ENCODE data around the gene B3GLCT.

The B3GLCT gene

GRCh38 chr13:31223640-31224039, 23.9 kb downstream of the B3GLCT start:
- Histone ChIP-seq H3K9ac (ENCODE audit: low read length in 2 of 2) (no peak overlapping the region), H3K9me3 (ENCODE audit: control insufficient read depth in 2 of 2, low read length in 2 of 2) (no peaks in the 10 kb centered on the region), H3K4me3 (ENCODE audit: low read length in 2 of 2) (no peak overlapping the region), H3K36me3 (ENCODE audit: control insufficient read depth in 2 of 2, insufficient read depth in 2 of 2, low read length in 2 of 2) (no peaks in the 10 kb centered on the region), H3K27ac (ENCODE audit: low read length) (no peak overlapping the region), H3K27me3 (ENCODE audit: control insufficient read depth in 1 of 2, insufficient read depth in 2 of 2, low read length in 2 of 2) (no peaks in the 10 kb centered on the region), H3K4me1 (ENCODE audit: control insufficient read depth, insufficient read depth, low read length) (no peaks in the 10 kb centered on the region)

GRCh38 chr13:31224174-31224669, 24.4 kb downstream of the B3GLCT start:
- Histone ChIP-seq H3K36me3 (ENCODE audit: control insufficient read depth in 2 of 2, insufficient read depth in 2 of 2, low read length in 2 of 2) (no peaks in the 10 kb centered on the region), H3K4me1 (ENCODE audit: control insufficient read depth, insufficient read depth, low read length) (no peaks in the 10 kb centered on the region), H3K9ac (ENCODE audit: low read length in 2 of 2) (no peak overlapping the region)

GRCh38 chr13:31224963-31225559, 25.3 kb downstream of the B3GLCT start:
- Histone ChIP-seq H3K27ac (ENCODE audit: low read length) (no peak overlapping the region), H3K4me3 (ENCODE audit: low read length in 2 of 2) (no peak overlapping the region), H3K36me3 (ENCODE audit: control insufficient read depth in 2 of 2, insufficient read depth in 2 of 2, low read length in 2 of 2) (no peaks in the 10 kb centered on the region), H3K9ac (ENCODE audit: low read length in 2 of 2) (no peak overlapping the region), H3K9me3 (ENCODE audit: control insufficient read depth in 2 of 2, low read length in 2 of 2) (no peaks in the 10 kb centered on the region), H3K27me3 (ENCODE audit: control insufficient read depth in 1 of 2, insufficient read depth in 2 of 2, low read length in 2 of 2) (no peaks in the 10 kb centered on the region), H3K4me1 (ENCODE audit: control insufficient read depth, insufficient read depth, low read length) (no peaks in the 10 kb centered on the region)

More at GRCh38 chr13:31224174-31224669, 24.4 kb downstream of the B3GLCT start:
- Histone ChIP-seq H3K9me3 (ENCODE audit: control insufficient read depth in 2 of 2, low read length in 2 of 2) (no peaks in the 10 kb centered on the region), H3K27me3 (ENCODE audit: control insufficient read depth in 1 of 2, insufficient read depth in 2 of 2, low read length in 2 of 2) (no peaks in the 10 kb centered on the region), H3K27ac (ENCODE audit: low read length) (no peak overlapping the region), H3K4me3 (ENCODE audit: low read length in 2 of 2) (no peak overlapping the region)

GRCh38 chr13:31225998-31226675, 26.4 kb downstream of the B3GLCT start:
- Histone ChIP-seq H3K27me3 (ENCODE audit: control insufficient read depth in 1 of 2, insufficient read depth in 2 of 2, low read length in 2 of 2) (no peaks in the 10 kb centered on the region), H3K36me3 (ENCODE audit: control insufficient read depth in 2 of 2, insufficient read depth in 2 of 2, low read length in 2 of 2) (no peaks in the 10 kb centered on the region), H3K9ac (ENCODE audit: low read length in 2 of 2) (no peak overlapping the region), H3K9me3 (ENCODE audit: control insufficient read depth in 2 of 2, low read length in 2 of 2) (no peaks in the 10 kb centered on the region), H3K4me1 (ENCODE audit: control insufficient read depth, insufficient read depth, low read length) (no peaks in the 10 kb centered on the region), H3K4me3 (ENCODE audit: low read length in 2 of 2) (no peak overlapping the region), H3K27ac (ENCODE audit: low read length) (no peak overlapping the region)

GRCh38 chr13:31227063-31227462, 27.3 kb downstream of the B3GLCT start:
- H3K9me3 ChIP-seq (ENCODE audit: control insufficient read depth in 2 of 2, low read length in 2 of 2), result no peaks in the 10 kb centered on the region
- H3K36me3 ChIP-seq (ENCODE audit: control insufficient read depth in 2 of 2, insufficient read depth in 2 of 2, low read length in 2 of 2), result no peaks in the 10 kb centered on the region
- no peak overlapping the region for H3K27ac ChIP-seq (ENCODE audit: low read length)
- no peaks in the 10 kb centered on the region for H3K27me3 ChIP-seq (ENCODE audit: control insufficient read depth in 1 of 2, insufficient read depth in 2 of 2, low read length in 2 of 2)
- H3K4me1 ChIP-seq (ENCODE audit: control insufficient read depth, insufficient read depth, low read length), result no peaks in the 10 kb centered on the region
- H3K4me3 ChIP-seq (ENCODE audit: low read length in 2 of 2), result no peak overlapping the region
- no peak overlapping the region for H3K9ac ChIP-seq (ENCODE audit: low read length in 2 of 2)

- H3K9me3 ChIP-seq (ENCODE audit: control insufficient read depth in 2 of 2, low read length in 2 of 2), result no peaks in the 10 kb centered on the region
- no peak overlapping the region for H3K4me3 ChIP-seq (ENCODE audit: low read length in 2 of 2)
- H3K27ac ChIP-seq (ENCODE audit: low read length), result no peak overlapping the region
- H3K9ac ChIP-seq (ENCODE audit: low read length in 2 of 2), result no peak overlapping the region
- H3K36me3 ChIP-seq (ENCODE audit: control insufficient read depth in 2 of 2, insufficient read depth in 2 of 2, low read length in 2 of 2), result no peaks in the 10 kb centered on the region
- no peaks in the 10 kb centered on the region for H3K4me1 ChIP-seq (ENCODE audit: control insufficient read depth, insufficient read depth, low read length)
- no peaks in the 10 kb centered on the region for H3K27me3 ChIP-seq (ENCODE audit: control insufficient read depth in 1 of 2, insufficient read depth in 2 of 2, low read length in 2 of 2)
These were observed 28.1 kb downstream of the B3GLCT start for GRCh38 chr13:31227870-31228269.

GRCh38 chr13:31234729-31235128, 35.0 kb downstream of the B3GLCT start:
- Histone ChIP-seq H3K36me3 (ENCODE audit: control insufficient read depth in 2 of 2, insufficient read depth in 2 of 2, low read length in 2 of 2) (no peaks in the 10 kb centered on the region), H3K4me1 (ENCODE audit: control insufficient read depth, insufficient read depth, low read length) (peaks cover 3% of the 10 kb centered on the region), H3K4me3 (ENCODE audit: low read length in 2 of 2) (no peak overlapping the region), H3K9ac (ENCODE audit: low read length in 2 of 2) (no peak overlapping the region), H3K27ac (ENCODE audit: low read length) (no peak overlapping the region), H3K9me3 (ENCODE audit: control insufficient read depth in 2 of 2, low read length in 2 of 2) (no peaks in the 10 kb centered on the region), H3K27me3 (ENCODE audit: control insufficient read depth in 1 of 2, insufficient read depth in 2 of 2, low read length in 2 of 2) (no peaks in the 10 kb centered on the region)

- Histone ChIP-seq H3K9me3 (ENCODE audit: control insufficient read depth in 2 of 2, low read length in 2 of 2) (no peaks in the 10 kb centered on the region), H3K9ac (ENCODE audit: low read length in 2 of 2) (no peak overlapping the region), H3K4me3 (ENCODE audit: low read length in 2 of 2) (no peak overlapping the region), H3K36me3 (ENCODE audit: control insufficient read depth in 2 of 2, insufficient read depth in 2 of 2, low read length in 2 of 2) (peaks cover 0 to under 1% of the 10 kb centered on the region in 2 donors), H3K4me1 (ENCODE audit: control insufficient read depth, insufficient read depth, low read length) (peaks cover 3% of the 10 kb centered on the region), H3K27me3 (ENCODE audit: control insufficient read depth in 1 of 2, insufficient read depth in 2 of 2, low read length in 2 of 2) (no peaks in the 10 kb centered on the region), H3K27ac (ENCODE audit: low read length) (no peak overlapping the region)
These were observed 36.5 kb downstream of the B3GLCT start for GRCh38 chr13:31236211-31236786.

- H3K4me3 ChIP-seq (ENCODE audit: low read length in 2 of 2), result no peak overlapping the region
- no peak overlapping the region for H3K9ac ChIP-seq (ENCODE audit: low read length in 2 of 2)
- peaks cover 0 to 2% of the 10 kb centered on the region in 2 donors for H3K36me3 ChIP-seq (ENCODE audit: control insufficient read depth in 2 of 2, insufficient read depth in 2 of 2, low read length in 2 of 2)
- H3K4me1 ChIP-seq (ENCODE audit: control insufficient read depth, insufficient read depth, low read length), result no peaks in the 10 kb centered on the region
- H3K27me3 ChIP-seq (ENCODE audit: control insufficient read depth in 1 of 2, insufficient read depth in 2 of 2, low read length in 2 of 2), result no peaks in the 10 kb centered on the region
- no peak overlapping the region for H3K27ac ChIP-seq (ENCODE audit: low read length)
- H3K9me3 ChIP-seq (ENCODE audit: control insufficient read depth in 2 of 2, low read length in 2 of 2), result no peaks in the 10 kb centered on the region
These were observed 41.1 kb downstream of the B3GLCT start for GRCh38 chr13:31240921-31241320.

GRCh38 chr13:31242367-31242766, 42.6 kb downstream of the B3GLCT start:
- H3K36me3 ChIP-seq (ENCODE audit: control insufficient read depth in 2 of 2, insufficient read depth in 2 of 2, low read length in 2 of 2), result peaks cover 0 to 2% of the 10 kb centered on the region in 2 donors
- H3K9me3 ChIP-seq (ENCODE audit: control insufficient read depth in 2 of 2, low read length in 2 of 2), result no peaks in the 10 kb centered on the region
- H3K4me3 ChIP-seq (ENCODE audit: low read length in 2 of 2), result no peak overlapping the region
- no peaks in the 10 kb centered on the region for H3K4me1 ChIP-seq (ENCODE audit: control insufficient read depth, insufficient read depth, low read length)
- H3K27ac ChIP-seq (ENCODE audit: low read length), result no peak overlapping the region
- no peak overlapping the region for H3K9ac ChIP-seq (ENCODE audit: low read length in 2 of 2)
- H3K27me3 ChIP-seq (ENCODE audit: control insufficient read depth in 1 of 2, insufficient read depth in 2 of 2, low read length in 2 of 2), result no peaks in the 10 kb centered on the region

- Histone ChIP-seq H3K9ac (ENCODE audit: low read length in 2 of 2) (no peak overlapping the region), H3K4me1 (ENCODE audit: control insufficient read depth, insufficient read depth, low read length) (no peaks in the 10 kb centered on the region), H3K27ac (ENCODE audit: low read length) (no peak overlapping the region), H3K36me3 (ENCODE audit: control insufficient read depth in 2 of 2, insufficient read depth in 2 of 2, low read length in 2 of 2) (peaks cover 0 to 2% of the 10 kb centered on the region in 2 donors), H3K4me3 (ENCODE audit: low read length in 2 of 2) (no peak overlapping the region), H3K9me3 (ENCODE audit: control insufficient read depth in 2 of 2, low read length in 2 of 2) (no peaks in the 10 kb centered on the region), H3K27me3 (ENCODE audit: control insufficient read depth in 1 of 2, insufficient read depth in 2 of 2, low read length in 2 of 2) (no peaks in the 10 kb centered on the region)
These were observed 43.1 kb downstream of the B3GLCT start for GRCh38 chr13:31242916-31243315.

Measured in stomach smooth muscle (tissue), 2 donors.